Measurements from ENCODE around the gene RLF. TPM values are rescaled to one million over a fixed set of nuclear protein-coding genes. Genes with fewer than 3 reads are reported as not detected.

The RLF gene
- total RNA-seq, 3 donors from 2014 or later: 19.5 to 39.2 (median 25.9) TPM

DNA sequence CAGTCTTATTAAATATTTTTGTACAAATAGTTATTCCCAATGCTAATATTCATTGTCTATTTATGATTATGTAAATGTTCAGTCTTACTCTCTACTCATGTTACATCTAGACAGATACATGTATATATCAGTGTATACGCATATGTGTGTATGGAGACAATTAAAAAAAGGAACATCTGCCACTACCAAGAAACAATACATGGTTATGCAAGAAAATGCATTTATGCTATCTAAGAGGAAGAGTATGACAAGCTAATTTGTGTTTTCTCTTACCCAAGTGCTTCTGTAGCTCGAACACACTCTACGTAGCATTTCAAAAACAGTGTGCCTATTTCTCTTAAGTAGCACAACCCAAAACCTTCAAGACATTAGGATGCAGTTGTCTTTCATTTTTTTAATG lies 6.1 kb upstream of the RLF start:
- H3K27ac ChIP-seq: no peak overlapping the region
- intact Hi-C loops (cut with DNase I; ENCODE audit: low total_unique reads): no loop called here
- H3K4me3 ChIP-seq: no peak overlapping the region
- DNase-seq (ENCODE audit: low spot score in 2 of 2): no peak
- H3K27me3 ChIP-seq: no peaks in the 10 kb centered on the region
- no peaks in the 10 kb centered on the region for H3K36me3 ChIP-seq
- no peaks in the 10 kb centered on the region for H3K9me3 ChIP-seq
- TF ChIP-seq POLR2A (IDR thresholded peaks at IDR 0.05) (no peak), POLR2AphosphoS5 (IDR thresholded peaks at IDR 0.05) (no peak), CTCF (IDR thresholded peaks at IDR 0.05) (no peak)
- H3K4me1 ChIP-seq: no peaks in the 10 kb centered on the region

GRCh38 chr1:40155910-40156309 lies 5.3 kb upstream of the RLF start:
- Histone ChIP-seq H3K36me3 (no peaks in the 10 kb centered on the region), H3K27ac (no peak overlapping the region), H3K27me3 (no peaks in the 10 kb centered on the region), H3K4me1 (no peaks in the 10 kb centered on the region), H3K9me3 (no peaks in the 10 kb centered on the region), H3K4me3 (no peak overlapping the region)
- intact Hi-C loops (cut with DNase I; ENCODE audit: low total_unique reads): no loop called here
- TF ChIP-seq POLR2A (IDR thresholded peaks at IDR 0.05) (no peak), POLR2AphosphoS5 (IDR thresholded peaks at IDR 0.05) (no peak), CTCF (IDR thresholded peaks at IDR 0.05) (no peak)
- DNase-seq (ENCODE audit: low spot score in 2 of 2): no peak

GRCh38 chr1:40160806-40161124 lies 422 bp upstream of the RLF start:
- H3K27me3 ChIP-seq: no peaks in the 10 kb centered on the region
- H3K4me3 ChIP-seq: peak overlapping the region; percentile 73 to 96 (median 89)
- peaks cover 0 to 20% of the 10 kb centered on the region in 2 donors for H3K4me1 ChIP-seq
- peak overlapping the region; percentile 97 for H3K27ac ChIP-seq
- DNase-seq (ENCODE audit: low spot score in 2 of 2): no peak
- no peak for TF ChIP-seq CTCF (IDR thresholded peaks at IDR 0.05)
- no peak for TF ChIP-seq POLR2A (IDR thresholded peaks at IDR 0.05)
- TF ChIP-seq POLR2AphosphoS5 (IDR thresholded peaks at IDR 0.05): no peak
- H3K36me3 ChIP-seq: no peaks in the 10 kb centered on the region
- intact Hi-C loops (cut with DNase I; ENCODE audit: low total_unique reads): no loop called here
- H3K9me3 ChIP-seq: no peaks in the 10 kb centered on the region

DNA sequence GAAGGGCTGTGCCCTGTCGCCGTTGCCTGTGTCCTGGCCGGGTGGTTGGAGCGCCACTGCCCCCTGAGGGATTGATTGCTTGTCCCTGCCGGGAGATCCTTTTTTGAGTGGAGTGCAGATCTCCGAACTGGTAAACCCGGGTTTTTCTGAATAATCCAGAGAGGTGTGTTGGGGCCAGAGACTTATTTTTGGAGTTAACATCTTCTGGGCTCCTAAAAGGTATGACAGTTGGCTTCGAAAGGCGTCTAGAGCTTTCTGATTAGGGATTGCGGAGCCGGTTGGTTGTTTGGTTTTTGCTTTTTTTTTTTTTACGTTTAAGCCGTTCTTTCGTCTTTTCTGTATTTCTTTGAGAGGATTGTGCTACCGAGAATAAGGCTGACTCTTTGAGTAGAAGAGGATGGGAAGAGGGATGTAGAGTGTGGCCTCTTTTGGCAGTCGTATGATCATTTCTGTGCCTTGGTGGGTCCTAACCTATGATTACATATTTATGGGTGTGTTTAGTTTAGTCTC lies 756 bp downstream of the RLF start:
- H3K27me3 ChIP-seq: no peaks in the 10 kb centered on the region
- DNase-seq (ENCODE audit: low spot score in 2 of 2): no peak
- H3K4me1 ChIP-seq: peaks cover 0 to 20% of the 10 kb centered on the region in 2 donors
- peak overlapping the region; percentile 97 for H3K27ac ChIP-seq
- H3K4me3 ChIP-seq: peak overlapping the region; percentile 73 to 96 (median 89)
- H3K36me3 ChIP-seq: no peaks in the 10 kb centered on the region
- intact Hi-C loops (cut with DNase I; ENCODE audit: low total_unique reads): no loop called here
- TF ChIP-seq POLR2AphosphoS5 (IDR thresholded peaks at IDR 0.05) (no peak), POLR2A (IDR thresholded peaks at IDR 0.05) (no peak), CTCF (IDR thresholded peaks at IDR 0.05) (no peak)
- H3K9me3 ChIP-seq: no peaks in the 10 kb centered on the region

- peaks cover 0 to 20% of the 10 kb centered on the region in 2 donors for H3K4me1 ChIP-seq
- no peaks in the 10 kb centered on the region for H3K9me3 ChIP-seq
- intact Hi-C loops (cut with DNase I; ENCODE audit: low total_unique reads): no loop called here
- peak overlapping the region; percentile 73 to 96 (median 89) for H3K4me3 ChIP-seq
- H3K27me3 ChIP-seq: no peaks in the 10 kb centered on the region
- H3K27ac ChIP-seq: peak overlapping the region in 1 of 2 donors; percentile 97
- DNase-seq (ENCODE audit: low spot score in 2 of 2): no peak
- H3K36me3 ChIP-seq: no peaks in the 10 kb centered on the region
- TF ChIP-seq CTCF (IDR thresholded peaks at IDR 0.05) (no peak), POLR2AphosphoS5 (IDR thresholded peaks at IDR 0.05) (no peak), POLR2A (IDR thresholded peaks at IDR 0.05) (no peak)
Measured at GRCh38 chr1:40162753-40163441, 1.7 kb downstream of the RLF start.
